ENCODE measurements around the gene ZBTB42.

ZBTB42 gene

DNA sequence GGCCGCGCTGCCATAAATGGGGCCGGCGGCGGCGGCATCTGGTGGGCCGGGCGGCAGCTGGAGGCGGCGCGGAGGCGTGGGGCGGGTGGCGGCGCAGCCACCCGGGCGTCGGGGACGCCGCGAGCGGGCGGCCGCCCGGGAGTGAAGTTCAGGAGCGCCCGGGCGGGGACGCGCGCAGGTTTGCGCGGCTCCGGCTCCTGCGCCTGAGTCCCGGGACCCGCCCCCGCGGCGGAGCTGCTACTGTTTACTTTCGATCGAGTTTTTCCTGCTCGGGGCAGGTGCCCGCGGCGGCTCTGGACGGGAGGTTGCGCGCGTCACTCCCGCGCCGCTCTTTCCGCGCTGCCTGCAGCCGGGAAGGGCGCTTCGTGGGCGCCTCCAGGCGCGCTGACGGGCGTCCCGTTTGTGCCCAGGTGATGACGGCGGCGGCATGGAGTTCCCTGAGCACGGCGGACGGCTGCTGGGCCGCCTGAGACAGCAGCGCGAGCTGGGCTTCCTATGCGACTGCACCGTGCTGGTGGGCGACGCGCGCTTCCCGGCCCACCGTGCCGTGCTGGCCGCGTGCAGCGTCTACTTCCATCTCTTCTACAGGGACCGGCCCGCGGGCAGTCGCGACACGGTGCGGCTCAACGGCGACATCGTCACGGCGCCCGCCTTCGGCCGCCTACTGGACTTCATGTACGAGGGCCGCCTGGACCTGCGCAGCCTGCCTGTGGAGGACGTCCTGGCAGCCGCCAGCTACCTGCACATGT is at the start of gene ZBTB42:
ZBTB42 (plus strand) TSS at position 331 of the 749 bp plus-strand sequence; CDS start at position 428, 97 bp downstream.
- DNase-seq = peak; percentile 32

DNA sequence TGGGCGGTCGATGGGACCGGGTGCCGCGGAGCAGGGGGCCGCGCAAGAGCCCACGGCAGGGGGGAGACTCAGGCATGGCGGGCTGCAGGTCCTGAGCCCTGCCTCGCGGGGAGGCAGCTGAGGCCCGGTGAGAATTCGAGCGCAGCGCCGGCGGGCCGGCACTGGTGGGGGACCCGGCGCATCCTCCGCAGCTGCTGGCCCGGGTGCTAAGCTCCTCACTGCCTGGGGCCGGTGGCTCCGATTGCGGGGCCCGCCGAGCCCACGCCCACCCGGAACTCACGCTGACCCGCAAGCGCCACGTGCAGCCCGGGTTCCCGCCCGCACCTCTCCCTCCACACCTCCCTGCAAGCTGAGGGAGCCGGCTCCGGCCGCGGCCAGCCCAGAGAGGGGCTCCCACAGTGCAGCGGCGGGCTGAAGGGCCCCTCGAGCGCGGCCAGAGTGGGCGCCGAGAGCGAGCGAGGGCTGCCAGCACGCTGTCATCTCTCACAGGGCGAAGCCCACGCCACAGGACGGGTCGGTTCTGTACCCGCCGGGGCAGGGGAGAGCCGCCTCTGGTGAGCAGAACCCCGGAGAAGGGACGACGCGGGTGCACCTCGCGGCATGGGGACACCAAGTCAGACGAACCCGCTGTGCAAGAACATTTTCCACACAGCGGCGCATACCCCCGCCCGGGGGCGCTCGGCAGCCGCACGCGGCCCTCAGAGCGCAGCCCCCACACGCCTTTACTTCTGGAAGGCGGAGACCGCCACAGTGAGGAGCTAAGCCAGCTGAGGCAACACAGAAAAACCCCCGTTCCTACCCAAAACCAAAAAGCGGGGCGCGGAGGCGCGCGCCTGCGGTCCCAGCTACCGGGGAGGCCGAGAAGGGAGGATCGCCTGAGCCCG is 49.1 kb upstream of the ZBTB42 start:
- DNase-seq = no peak

DNA sequence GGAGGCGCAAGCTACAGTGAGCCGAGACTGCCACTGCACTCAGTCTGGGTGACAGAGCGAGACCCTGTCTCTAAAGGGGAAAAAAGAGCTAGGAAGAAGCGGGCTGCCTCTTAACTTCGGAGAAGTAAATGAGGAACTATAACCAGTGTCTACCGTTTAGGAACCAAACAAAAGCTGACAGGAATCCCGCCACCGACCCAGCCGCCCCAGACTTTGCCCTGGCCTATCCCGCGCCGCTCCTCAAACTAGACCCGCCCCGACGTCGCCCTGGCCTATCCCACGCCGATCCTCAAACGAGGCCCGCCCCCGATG is 48.5 kb upstream of the ZBTB42 start:
- no peak for DNase-seq

DNA sequence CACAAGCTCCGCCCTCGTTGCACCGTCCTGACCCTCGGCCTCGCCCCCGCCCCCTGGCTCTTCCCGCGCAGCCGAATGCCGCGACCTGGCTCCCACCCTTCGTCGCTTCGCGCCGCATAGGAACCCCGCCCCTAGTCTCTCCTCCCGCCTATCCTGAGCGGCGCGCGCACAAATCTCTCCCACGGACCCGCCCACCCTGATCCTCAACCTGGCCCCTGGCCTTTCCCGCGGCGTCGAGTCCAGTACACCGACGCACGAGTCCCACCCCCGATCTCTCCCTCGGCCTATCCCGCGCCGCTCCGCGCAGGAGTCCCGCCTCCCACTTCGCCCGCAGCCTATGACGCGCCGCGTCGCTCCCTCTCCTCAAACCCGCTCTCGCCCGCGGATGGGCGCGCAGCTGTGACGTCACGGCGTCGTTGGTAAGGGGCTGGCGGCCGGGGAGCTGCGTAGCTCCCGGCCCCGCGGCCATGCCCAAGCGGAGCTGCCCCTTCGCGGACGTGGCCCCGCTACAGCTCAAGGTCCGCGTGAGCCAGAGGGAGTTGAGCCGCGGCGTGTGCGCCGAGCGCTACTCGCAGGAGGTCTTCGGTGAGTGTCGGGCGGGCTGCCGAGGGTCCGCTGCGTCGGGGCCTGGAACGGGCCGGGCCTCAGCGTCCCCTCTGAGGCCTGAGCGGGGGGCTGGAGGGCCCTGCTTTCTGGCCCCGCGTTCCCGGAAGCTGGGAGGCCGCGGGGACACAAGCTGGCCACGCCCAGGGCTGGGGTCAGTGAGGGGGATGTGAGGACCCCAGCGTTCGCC is 48.0 kb upstream of the ZBTB42 start, which contains the start of gene SIVA1:
SIVA1 (plus strand) TSS at position 413 of the 793 bp plus-strand sequence; CDS start at position 468, 55 bp downstream.
- peak; percentile 98 for DNase-seq

DNA sequence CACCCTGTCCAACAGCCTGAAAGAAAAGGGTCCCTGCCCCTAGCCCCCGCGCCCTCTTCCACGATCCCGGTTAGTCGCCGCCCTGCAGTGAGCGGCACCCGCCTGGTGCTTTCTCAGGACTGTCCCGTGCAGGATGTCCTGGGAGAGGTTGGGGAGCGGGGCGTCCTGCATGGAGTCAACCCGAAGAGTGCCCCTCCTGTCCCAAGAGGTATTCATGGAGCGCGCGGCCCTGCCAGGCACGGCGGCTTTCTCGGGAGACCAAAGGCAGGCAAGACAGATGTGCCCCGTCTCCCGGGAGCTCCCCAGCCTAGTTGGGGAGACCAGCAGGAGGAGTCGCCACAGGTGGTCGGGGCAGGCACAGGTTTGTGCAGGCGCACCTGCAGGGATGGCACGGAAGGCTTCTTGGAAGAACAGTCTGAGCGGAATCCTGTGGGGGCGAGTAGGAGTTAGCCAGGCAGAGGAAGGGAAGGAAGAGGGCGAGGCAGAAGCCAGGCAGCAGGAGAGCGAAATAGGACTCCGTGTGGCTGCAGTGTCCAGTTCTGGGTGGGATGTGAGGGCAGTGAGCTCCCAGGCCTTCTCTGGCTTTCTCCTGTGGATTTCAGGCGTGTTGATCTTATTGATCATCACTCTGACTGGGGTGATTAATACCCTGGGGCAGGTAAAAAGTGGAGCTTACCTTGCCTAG is 47.2 kb upstream of the ZBTB42 start:
- DNase-seq = no peak

DNA sequence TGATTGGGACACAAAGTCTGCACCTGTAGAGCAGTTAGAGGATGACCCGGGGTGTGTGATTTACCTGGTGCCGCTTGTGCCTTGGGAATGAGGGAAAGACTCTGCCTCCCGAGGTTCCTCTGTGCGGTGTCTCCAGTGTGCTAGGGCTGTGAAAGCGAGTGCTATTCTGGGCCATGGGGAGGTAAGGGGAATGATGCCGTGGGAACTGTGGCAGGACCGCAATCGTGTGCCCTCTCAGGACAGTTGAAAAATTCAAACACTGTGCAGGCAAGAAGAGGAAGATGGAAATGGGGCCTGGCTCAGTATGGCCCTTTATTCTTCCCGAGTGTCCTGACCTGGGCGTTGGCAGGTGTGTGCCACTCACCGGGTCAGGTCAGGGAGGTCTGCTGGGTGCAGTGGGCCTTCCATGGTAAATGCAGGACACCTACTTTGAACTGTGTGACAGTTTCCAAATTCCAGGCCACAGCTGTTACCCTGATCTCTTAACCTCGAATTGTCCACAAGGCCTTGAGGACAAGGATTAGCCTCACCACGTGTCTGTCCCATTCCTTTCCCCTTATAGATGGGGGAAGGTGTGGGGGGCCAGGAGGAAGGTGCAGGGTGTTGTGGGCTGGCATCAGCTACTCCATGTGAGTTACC is 46.6 kb upstream of the ZBTB42 start:
- no peak for DNase-seq

DNA sequence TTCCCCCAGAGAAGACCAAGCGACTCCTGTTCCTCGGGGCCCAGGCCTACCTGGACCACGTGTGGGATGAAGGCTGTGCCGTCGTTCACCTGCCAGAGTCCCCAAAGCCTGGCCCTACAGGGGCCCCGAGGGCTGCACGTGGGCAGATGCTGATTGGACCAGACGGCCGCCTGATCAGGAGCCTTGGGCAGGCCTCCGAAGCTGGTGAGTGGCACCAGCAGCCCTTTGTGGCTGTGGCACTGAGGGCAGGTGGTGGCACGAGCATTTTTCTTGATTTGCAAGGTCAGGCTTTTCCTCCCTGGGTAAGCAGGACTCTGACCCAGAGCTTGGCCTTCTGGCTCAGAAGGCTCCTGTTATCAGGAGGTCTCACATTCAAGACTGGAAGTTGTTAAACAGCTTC is 45.3 kb upstream of the ZBTB42 start:
- DNase-seq = no peak

DNA sequence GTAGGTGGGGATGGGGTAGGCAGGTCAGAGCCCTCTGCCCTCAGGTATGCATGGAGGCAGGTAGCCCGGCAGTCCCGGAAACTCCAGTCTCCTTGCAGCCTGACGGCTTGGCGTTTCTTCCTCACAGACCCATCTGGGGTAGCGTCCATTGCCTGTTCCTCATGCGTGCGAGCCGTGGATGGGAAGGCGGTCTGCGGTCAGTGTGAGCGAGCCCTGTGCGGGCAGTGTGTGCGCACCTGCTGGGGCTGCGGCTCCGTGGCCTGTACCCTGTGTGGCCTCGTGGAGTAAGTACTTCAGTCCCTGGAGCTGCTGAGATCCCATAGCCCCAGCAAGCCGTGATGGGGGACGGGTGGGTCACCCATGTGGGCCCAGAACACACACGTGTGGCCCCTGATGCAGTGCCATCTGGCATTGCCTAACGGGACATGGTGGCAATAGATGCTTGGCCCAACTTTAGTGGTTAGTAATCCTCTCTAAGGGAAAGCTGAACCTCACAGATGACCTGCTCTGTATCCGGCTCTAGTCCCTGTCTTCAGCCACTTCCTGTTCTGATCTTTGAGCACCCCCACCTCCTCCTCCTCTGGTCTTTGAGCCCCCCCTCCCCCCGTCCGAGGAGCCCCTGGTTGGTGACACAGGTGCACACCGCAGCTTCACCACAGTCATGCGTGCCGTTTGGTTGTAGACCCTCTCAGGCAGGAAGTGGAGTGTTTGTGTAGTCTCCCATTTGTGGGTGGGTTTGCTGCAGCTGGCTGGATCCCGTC is 44.2 kb upstream of the ZBTB42 start:
- DNase-seq = no peak

DNA sequence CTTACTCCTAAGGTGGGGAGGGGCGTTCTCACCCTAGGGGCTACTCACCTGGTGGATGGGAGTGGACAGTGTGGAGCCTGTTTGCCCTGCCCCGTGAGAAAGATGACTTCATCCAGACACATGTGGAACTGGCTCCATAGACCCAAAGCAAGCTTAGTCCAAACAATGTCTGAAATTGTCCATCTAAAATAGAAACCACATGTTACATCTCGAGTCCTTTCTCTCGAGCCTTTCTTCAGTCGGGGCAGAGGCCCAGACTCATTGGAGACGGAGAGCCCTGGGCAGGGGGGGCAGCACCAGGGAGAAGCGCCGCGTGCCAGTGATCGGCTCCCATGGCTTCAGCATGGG is 43.7 kb upstream of the ZBTB42 start:
- DNase-seq = no peak

DNA sequence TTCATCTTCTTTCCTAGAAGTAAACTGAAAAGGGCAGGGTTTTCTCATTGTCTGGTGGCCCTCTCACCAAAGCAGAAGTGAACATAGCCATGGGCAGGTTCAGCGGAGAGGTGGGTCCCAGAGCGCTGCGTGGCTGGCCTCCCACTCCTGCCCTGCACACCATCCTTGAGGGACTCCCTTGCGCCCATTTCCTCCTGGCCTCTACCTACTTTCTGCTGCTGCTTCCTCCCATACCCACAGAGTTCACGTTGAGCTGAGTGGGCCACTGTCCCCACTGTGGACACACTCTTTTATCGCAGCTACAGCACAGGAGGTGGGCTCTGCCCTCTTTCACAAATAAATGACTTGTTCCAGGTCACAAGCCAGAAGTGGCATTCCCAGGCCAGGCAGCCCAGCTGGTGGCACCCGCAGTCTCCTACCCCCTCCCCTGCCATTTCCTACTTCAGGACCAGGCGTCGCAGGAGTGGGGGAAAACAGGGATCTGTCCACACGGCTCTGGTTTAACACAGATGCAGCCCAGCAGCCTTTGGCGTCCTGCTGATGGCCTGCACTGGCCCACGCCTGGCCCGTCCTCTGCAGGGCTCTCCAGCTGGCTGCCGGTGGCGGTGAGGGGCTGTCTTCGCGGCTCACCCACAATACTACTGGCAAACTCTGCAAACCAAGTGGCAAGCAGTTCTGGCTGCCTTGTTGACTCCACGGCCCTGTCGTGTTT is 43.1 kb upstream of the ZBTB42 start:
- no peak for DNase-seq

DNA sequence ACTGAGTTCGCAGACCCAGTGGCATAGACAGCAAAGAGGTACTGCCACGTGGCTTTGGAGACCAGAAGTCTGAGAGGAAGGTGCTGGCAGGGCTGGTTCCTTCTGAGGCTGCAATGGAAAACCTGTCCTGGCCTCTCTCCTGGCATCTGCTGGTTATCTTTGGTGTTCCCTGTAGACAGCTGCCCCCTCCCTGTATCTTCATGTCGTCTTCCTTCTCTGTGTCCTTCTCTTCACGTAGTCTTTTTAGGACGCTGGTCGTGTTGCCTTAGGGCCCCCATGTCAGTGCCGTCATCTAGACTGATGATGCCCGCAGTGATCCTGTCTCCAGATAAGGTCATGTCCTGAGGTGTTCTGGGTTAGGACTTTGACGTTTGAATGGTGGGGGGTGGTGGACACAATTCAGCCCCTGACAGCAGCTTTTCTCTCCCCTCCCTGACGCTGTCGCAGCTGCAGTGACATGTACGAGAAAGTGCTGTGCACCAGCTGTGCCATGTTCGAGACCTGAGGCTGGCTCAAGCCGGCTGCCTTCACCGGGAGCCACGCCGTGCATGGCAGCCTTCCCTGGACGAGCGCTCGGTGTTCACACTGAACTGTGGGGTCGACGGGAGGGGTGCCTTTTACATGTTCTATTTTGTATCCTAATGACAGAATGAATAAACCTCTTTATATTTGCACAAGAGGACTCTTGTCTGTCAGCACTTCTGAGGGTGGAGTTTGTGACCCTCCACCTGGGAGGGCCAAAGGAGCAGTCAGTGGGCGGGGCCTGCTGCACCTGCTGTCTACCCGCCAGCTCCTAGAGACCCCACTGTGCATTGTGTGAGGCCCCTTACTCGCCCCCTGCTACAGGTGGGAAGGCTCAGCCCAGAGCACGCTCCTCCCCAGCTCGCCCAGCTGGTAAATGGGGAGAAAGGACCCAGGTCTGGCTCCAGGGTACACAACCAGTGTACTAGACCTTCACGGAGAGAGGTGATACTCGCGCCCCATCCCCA is 41.6 kb upstream of the ZBTB42 start:
- no peak for DNase-seq

DNA sequence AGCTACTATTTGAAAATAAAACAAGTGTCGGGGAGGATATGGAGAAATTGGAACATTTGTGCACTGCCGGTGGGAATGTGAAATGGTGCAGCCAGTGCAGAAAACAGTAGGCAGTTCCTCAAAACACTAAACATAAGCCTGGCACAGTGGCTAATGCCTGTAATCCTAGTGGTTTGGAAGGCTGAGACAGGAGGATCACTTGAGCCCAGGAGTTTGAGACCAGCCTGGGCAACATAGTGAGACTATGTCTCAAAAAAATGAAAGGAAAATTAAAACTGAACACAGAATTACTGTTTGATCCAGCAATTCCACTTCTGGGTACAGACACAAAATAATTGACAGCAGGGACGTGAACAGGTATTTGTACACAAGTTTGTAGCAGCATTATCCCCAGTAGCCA is 35.4 kb upstream of the ZBTB42 start:
- DNase-seq = no peak

DNA sequence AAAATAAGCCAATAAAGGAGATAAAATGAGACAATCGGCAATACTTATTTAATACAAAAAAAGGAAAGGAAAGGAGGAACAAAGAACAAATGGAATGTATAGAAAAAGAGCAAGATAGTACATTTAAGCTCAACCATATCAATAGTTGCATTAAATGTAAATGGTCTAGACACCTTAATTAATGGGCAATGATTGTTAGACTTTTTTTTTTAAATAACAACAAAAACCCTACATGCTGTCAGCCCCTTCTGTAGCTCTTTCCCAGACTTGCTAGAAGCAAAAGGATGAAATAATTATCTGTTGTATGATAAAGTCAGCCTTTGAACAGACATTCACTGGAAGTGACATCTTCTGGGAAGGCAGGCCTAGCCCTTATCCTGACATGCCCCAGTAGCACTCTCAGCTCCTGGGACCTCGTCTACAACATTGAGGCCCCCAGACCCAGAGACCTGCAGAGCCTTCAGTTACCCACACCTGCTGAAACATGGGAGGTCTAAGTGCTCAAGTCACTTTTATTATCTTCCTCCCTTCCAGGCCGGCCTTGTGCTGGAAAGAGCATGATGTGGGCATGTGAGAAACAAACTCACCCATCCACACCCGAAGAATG is 34.5 kb upstream of the ZBTB42 start:
- no peak for DNase-seq

DNA sequence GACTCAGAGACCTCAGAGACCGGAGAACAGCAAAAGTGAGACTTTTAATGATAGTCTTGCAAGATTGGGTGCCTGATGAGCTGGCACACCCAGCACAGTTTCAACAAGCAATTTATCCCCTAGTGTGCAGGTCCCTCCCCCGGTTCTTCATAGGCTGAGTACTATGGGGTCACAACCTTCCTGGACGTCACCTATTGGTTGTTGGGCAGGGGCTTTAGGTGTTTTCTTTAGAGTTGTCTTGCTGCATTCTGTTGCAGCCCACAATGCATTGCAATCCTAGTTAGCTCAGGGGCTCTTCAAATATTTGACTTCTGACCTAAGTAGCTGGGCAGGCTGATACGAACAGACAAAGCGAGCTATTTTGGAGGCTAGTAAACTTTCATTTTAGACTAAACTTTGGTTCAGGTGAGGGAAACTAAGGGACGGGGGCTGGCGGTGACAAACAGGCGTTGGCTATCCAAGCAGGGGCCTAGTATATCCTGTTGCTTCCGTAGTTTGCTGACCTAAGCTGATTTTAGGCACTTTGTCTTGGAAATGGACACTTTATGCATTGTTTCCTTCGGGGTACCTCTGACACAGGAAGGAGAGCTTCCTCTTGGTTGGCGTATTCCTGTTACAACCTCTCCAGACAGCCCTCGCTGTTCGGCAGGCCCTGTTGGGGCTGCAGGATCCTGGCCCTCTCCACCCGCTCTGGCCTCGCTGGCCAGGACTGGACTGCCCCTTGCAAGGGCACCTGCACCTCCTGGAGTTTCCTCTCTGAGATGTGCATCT is 33.9 kb upstream of the ZBTB42 start:
- DNase-seq = no peak

DNA sequence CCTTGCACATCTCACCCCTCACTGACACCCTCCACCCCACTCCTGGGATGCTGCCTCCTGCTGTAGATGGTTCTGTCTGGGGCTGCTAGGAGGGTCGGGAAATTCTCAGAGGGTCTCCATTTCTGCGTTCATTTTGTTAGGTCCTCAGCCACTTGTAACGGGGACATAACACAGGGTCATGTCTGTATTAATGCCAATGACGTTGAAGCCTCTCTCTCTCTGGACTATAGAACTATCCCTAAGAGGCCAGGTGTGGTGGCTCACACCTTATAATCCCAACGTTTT is 33.3 kb upstream of the ZBTB42 start:
- no peak for DNase-seq

DNA sequence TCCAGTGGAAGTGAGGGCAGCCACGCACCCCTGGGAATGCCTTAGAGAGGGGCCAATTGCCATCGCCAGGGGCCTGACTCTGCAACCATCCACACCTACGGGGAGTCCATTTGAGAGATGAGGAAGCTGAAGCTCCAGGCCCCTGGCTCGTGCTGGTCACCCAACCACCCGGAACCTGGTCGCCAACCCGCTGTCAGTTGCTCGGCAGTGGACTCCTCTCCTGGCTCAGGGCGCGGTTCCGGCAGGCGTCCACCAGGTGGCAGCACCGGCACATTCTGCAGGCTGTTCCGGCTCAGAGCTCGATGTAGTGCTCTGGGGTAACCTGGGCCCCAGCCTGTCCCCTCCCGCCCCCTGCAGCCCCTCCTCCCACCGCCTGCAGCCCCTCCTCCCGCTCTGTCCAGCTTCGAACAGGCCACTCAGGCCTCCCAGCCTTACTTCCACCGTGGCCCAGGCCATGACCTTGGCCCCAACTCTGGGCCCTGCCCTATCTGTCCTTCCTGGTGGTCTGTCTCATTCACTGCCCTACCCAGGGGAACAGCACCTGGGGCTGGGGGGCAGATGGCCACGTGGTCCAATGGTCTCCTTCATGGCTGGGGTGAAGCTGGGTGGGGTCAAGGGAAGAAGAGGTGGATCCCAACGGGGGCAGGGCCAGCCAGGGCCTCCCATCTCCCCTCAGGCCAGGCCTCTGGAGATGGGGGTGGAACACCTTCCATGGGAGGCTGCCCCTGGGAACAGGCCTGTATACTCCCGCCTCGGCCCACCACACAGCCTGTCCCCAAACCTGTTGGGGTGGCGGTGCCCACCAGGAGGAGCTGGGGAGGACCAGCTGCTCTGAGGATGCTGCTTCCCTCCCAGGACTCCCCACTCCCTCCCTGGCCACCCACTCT is 32.2 kb upstream of the ZBTB42 start:
- DNase-seq = peak; percentile 9

DNA sequence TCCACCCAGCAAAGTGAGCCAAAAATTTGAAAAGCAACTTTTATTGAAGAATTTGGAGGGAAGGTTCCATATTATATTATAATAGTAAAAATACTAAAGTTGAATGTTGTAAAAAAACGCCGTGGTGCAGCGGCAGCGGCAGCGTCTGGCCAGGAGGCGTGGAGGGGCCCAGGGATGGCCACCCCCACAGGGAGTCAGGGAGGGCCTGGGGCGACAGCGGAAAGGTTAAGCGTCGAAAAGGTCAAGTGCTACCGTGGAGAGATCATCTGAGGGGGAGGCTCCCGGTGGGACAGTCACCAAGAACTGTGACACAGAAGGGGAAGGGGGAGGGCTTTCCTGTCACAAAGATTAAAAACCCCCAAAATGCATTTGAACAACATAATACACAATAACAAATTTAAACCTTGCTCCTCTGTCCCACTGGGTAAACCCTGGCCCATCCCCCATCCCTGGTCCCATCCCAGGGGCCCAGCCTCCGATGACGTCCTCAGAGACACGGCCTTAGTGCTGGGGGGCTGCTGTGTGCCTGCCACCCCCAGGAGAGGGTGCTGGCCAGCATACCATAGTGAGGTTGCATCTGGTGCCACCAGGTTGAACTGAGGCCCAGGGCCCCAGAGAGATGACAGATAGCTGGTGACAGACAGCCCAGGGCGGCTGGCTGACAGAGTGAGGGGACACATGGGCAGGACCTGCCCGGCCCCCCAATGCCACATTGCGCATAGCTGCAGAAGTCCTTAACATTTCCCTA is 31.4 kb upstream of the ZBTB42 start:
- no peak for DNase-seq
